Kidney tubule cell (primary cell): ENCODE data around the gene ZNF559.

Source experiments
- DNase-seq: peaks from one replicate; pipeline ENCODE4 v3.0.0-alpha.2; 2018; ENCODE audit warnings: low spot score

The ZNF559 gene

DNA sequence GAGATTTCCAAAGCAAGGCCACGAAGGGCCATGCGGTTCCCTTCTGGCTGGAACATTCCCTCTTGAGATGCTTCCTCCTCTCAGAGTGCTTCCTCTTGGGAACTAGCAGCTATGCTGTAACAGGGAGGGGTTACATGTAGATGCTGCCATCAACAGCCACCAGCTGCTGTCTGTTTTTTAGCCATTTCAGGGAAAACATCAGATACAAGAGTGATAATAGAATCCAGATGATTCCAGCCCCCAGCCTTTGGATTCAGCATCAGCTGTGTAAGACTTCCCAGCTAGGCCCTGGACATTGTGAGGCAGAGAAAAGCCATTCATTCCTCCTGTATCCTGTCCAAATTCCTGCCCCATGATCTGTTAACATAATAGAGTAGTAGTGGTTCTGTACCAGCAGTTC lies 30.7 kb downstream of the ZNF559 start:
- no peak for DNase-seq

GRCh38 chr19:9362905-9363304 lies 38.9 kb downstream of the ZNF559 start, which contains the start of gene ZNF177:
Gene ZNF177, plus strand, starts transcription at chr19:9363013. Its CDS starts 15,299 bp downstream, at chr19:9378312.
- no peak for DNase-seq

- no peak for DNase-seq
Measured at GRCh38 chr19:9370738-9371619, 47.0 kb downstream of the ZNF559 start.

DNA sequence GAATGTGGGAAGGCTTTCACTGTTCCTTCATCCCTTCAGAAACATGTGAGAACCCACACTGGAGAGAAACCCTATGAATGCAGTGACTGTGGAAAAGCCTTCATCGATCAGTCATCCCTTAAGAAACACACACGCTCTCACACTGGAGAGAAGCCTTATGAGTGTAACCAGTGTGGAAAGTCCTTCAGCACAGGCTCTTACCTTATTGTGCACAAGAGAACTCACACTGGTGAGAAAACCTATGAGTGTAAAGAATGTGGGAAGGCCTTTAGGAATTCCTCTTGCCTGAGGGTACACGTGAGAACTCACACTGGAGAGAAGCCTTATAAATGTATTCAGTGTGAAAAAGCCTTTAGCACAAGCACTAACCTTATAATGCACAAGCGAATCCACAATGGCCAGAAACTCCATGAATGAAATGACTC lies 57.4 kb downstream of the ZNF559 start:
- DNase-seq, result no peak
